ENCODE results near the gene MGAT4A.

Gene MGAT4A

DNA sequence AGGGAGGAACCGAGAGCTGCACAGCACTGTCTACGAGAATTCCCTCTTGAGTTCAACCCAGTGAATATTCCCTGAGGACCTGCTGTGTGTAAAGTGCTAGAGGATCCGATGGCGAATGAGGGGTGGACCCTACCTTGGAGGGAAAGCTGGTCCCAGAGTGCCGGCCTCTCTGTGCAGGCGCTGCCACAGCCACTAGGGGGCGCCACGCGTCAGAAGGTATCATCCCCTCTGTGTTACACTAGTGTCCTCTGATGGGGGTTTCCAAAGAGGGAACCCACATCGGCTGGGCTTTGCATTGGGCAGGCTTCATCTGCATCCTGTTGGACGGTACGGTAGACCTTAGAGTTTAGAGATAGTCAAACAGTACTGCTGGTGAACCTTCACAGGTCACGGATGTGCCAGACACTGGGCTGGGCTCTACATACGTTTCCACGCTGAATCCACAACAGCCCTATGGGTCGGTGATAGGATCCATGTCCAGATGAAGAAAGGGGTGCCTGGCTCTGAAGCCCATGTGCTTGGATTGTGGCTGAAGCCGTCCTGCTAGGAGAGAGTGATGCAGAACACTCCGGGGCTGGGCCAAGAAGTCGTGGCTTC, 161.6 kb downstream of the MGAT4A start:
- DNase-seq = no peak
